ENCODE data around the gene GSK3B. TPM values are rescaled to one million over a fixed set of nuclear protein-coding genes. Genes with fewer than 3 reads are reported as not detected.
"Not testable (repeated sequence)": the region's sequence is repeated elsewhere in the genome, so short reads cannot be mapped to it uniquely, and the experiment has no call there.

The GSK3B gene
- polyA plus RNA-seq, 3 donors: 16.2 to 20.6 (median 20.5) TPM

- Histone ChIP-seq H3K79me2 (ENCODE audit: insufficient read depth, low read length) (peaks cover 100% of the 10 kb centered on the region), H3K4me3 (replicated peaks in 1 of 3; ENCODE audit: low read depth in 2 of 3, low read length in 3 of 3) (no peak overlapping the region), H3K36me3 (replicated peaks in 1 of 2; ENCODE audit: control insufficient read depth in 1 of 2, insufficient read depth in 2 of 2, low read length in 2 of 2) (no peaks in the 10 kb centered on the region), H3K27ac (ENCODE audit: low read depth in 1 of 2, low read length in 2 of 2) (no peak overlapping the region), H3K4me1 (ENCODE audit: control insufficient read depth in 1 of 2, insufficient read depth in 2 of 2, low read length in 2 of 2) (no peaks in the 10 kb centered on the region), H3K4me2 (replicated peaks; ENCODE audit: extremely low read depth, low read length, poor library complexity, severe bottlenecking) (no peak overlapping the region), H3K9me3 (replicated peaks in 1 of 2; ENCODE audit: control insufficient read depth in 1 of 2, insufficient read depth in 1 of 2, low read length in 2 of 2) (no peaks in the 10 kb centered on the region), H4K20me1 (ENCODE audit: insufficient read depth, low read length) (peaks cover 100% of the 10 kb centered on the region), H2AFZ (ENCODE audit: insufficient read depth, low read depth, low read length, poor library complexity, severe bottlenecking) (no peak overlapping the region), H3K27me3 (ENCODE audit: control insufficient read depth in 2 of 2, insufficient read depth in 2 of 2, low read length in 2 of 2) (no peaks in the 10 kb centered on the region), H3K9ac (ENCODE audit: insufficient read depth, low read length, poor library complexity, severe bottlenecking) (no peak overlapping the region)
- DNase-seq: no peak
- no peak overlapping the region for H3K4me3 Mint-ChIP-seq
- intact Hi-C loops (cut with micrococcal nuclease): no loop called here
- no peak overlapping the region for H3K27ac Mint-ChIP-seq
- peaks cover 11 to 20% of the 10 kb centered on the region in 2 donors for H3K36me3 Mint-ChIP-seq
- H3K4me1 Mint-ChIP-seq: peaks cover 21% of the 10 kb centered on the region
- H3K9me3 Mint-ChIP-seq: peaks cover 0 to 6% (median 1%) of the 10 kb centered on the region in 7 donors
- 100% methylated on average over 1 of the region's 7 CpGs for WGBS (ENCODE audit: insufficient coverage)
- TF ChIP-seq CTCF (IDR thresholded peaks at IDR 0.05): no peak
- H3K27me3 Mint-ChIP-seq (ENCODE audit: low read depth in 3 of 3): no peaks in the 10 kb centered on the region
Observed at GRCh38 chr3:120057029-120057428, 37.2 kb downstream of the GSK3B start.

- H4K20me1 ChIP-seq (ENCODE audit: insufficient read depth, low read length): peaks cover 100% of the 10 kb centered on the region
- Mint-ChIP-seq H3K4me1 (peaks cover 28% of the 10 kb centered on the region), H3K36me3 (peaks cover 11 to 23% of the 10 kb centered on the region in 2 donors)
- DNase-seq; H3K9me3 Mint-ChIP-seq; H3K27ac ChIP-seq (ENCODE audit: low read depth in 1 of 2, low read length in 2 of 2); intact Hi-C loops (cut with micrococcal nuclease); H3K4me2 ChIP-seq (replicated peaks; ENCODE audit: extremely low read depth, low read length, poor library complexity, severe bottlenecking); H3K4me3 Mint-ChIP-seq; H3K4me1 ChIP-seq (ENCODE audit: control insufficient read depth in 1 of 2, insufficient read depth in 2 of 2, low read length in 2 of 2); H3K9me3 ChIP-seq (replicated peaks in 1 of 2; ENCODE audit: control insufficient read depth in 1 of 2, insufficient read depth in 1 of 2, low read length in 2 of 2); H3K27ac Mint-ChIP-seq; H3K9ac ChIP-seq (ENCODE audit: insufficient read depth, low read length, poor library complexity, severe bottlenecking); H3K27me3 Mint-ChIP-seq (ENCODE audit: low read depth in 3 of 3); H3K36me3 ChIP-seq (replicated peaks in 1 of 2; ENCODE audit: control insufficient read depth in 1 of 2, insufficient read depth in 2 of 2, low read length in 2 of 2); H2AFZ ChIP-seq (ENCODE audit: insufficient read depth, low read depth, low read length, poor library complexity, severe bottlenecking); H3K27me3 ChIP-seq (ENCODE audit: control insufficient read depth in 2 of 2, insufficient read depth in 2 of 2, low read length in 2 of 2); H3K4me3 ChIP-seq (replicated peaks in 1 of 3; ENCODE audit: low read depth in 2 of 3, low read length in 3 of 3): not testable (repeated sequence)
- peaks cover 100% of the 10 kb centered on the region for H3K79me2 ChIP-seq (ENCODE audit: insufficient read depth, low read length)
- 100% methylated on average over 1 of the region's 7 CpGs for WGBS (ENCODE audit: insufficient coverage)
Observed at GRCh38 chr3:120053647-120054046, 40.6 kb downstream of the GSK3B start.

Data from CD14-positive monocyte (primary cell).